Measurements from ENCODE around the gene RRAS2.

Gene RRAS2

DNA sequence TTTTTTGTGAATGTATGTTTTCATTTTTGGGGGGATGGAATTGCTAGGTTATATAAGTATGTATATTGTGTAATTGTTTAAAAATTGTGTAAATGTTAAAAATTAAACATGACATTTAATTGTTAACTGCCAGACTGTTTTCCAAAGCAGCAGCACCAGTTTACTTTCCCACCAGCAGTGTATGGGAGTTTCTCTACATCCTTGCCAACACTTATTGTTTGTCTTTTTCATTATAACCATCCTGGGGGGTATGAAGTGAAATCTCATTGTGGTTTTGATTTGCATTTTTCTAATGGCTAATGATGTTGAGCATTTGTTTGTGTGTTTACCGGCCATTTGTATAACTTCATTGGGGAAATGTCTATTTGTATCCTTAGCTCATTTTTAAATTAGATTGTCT lies 31.7 kb upstream of the RRAS2 start:
- in situ Hi-C loops (cut with MboI; ENCODE audit: low pct_unique_long_range_greater_than_20kb, low sequenced_read_pairs, unreplicated experiment) = no loop called here
- TF ChIP-seq, protein P1, sequence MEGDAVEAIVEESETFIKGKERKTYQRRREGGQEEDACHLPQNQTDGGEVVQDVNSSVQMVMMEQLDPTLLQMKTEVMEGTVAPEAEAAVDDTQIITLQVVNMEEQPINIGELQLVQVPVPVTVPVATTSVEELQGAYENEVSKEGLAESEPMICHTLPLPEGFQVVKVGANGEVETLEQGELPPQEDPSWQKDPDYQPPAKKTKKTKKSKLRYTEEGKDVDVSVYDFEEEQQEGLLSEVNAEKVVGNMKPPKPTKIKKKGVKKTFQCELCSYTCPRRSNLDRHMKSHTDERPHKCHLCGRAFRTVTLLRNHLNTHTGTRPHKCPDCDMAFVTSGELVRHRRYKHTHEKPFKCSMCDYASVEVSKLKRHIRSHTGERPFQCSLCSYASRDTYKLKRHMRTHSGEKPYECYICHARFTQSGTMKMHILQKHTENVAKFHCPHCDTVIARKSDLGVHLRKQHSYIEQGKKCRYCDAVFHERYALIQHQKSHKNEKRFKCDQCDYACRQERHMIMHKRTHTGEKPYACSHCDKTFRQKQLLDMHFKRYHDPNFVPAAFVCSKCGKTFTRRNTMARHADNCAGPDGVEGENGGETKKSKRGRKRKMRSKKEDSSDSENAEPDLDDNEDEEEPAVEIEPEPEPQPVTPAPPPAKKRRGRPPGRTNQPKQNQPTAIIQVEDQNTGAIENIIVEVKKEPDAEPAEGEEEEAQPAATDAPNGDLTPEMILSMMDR (IDR thresholded peaks at IDR 0.05; ENCODE audit: extremely low read depth, insufficient read depth, missing control alignments) = no peak

DNA sequence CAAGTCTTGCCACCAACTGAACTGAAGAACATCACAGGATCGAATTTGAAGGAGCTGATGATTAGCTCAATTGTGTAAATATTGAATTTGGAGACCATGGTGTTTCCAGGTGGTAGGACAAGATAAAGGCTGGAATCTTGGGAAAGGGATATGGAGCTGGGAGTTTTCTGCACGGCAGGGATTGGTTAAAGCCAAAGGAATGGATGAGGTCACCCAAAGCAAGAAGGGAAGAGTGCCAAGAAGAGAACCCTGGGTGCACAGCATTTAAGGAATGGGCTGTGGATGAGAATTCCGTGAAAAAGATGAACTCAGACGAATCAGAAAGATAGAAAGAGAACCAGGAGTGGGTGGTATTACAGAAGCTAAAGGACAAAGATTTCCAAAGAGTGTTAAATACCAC lies 29.4 kb upstream of the RRAS2 start:
- in situ Hi-C loops (cut with MboI; ENCODE audit: low pct_unique_long_range_greater_than_20kb, low sequenced_read_pairs, unreplicated experiment) = no loop called here
- TF ChIP-seq, protein P1 (IDR thresholded peaks at IDR 0.05; ENCODE audit: extremely low read depth, insufficient read depth, missing control alignments) = no peak
- no peak for DNase-seq (ENCODE audit: low spot score)

More for the DNA sequence above, 31.7 kb upstream of the RRAS2 start:
- no peak for DNase-seq (ENCODE audit: low spot score)

DNA sequence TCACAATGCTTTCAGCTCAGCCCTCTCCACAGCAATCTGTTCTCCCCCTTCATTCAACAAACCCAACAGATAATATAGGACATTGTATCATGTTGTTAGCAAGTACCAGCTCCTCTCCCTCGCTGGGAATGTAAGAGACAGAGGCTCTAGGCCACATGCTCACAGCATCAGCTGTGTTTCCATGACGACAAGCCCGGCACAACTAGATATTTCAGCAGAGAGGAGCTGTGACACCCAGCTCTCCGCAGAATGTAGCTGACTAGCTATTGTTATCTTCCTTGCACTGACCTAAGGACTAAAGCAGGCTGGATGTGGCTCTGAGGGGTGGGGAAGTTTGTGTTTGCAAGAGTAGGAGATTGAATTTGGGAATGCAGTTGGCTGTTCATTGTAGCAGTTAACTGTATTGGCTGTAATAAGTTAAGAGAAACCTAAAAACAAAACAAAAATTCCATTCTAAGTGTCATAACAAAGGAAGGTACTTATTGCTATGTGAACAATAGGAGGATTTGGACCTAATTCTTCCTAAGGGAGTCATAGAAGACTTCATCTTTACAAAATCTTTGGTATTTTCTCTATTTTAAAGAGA lies 28.0 kb upstream of the RRAS2 start:
- DNase-seq (ENCODE audit: low spot score) = no peak
- in situ Hi-C loops (cut with MboI; ENCODE audit: low pct_unique_long_range_greater_than_20kb, low sequenced_read_pairs, unreplicated experiment) = no loop called here
- TF ChIP-seq, protein P1 (IDR thresholded peaks at IDR 0.05; ENCODE audit: extremely low read depth, insufficient read depth, missing control alignments) = no peak

DNA sequence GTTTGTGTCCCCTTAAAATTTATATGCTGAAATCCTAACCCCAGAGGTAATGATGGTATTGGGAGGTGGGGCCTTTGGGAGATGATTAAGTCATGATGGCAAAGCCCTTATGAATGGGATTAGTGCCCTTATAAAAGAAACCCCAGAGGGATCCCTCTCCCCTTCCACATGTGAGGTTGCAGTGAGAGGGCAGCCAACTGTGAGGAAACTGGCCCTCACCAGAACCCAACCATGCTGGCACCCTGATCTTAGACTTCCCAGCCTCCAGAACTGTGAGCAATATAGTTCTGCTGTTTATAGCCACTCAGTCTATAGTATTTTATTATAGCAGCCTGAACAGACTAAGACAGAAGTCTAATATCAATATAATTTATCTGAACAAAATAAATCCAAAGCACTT lies 27.1 kb upstream of the RRAS2 start:
- in situ Hi-C loops (cut with MboI; ENCODE audit: low pct_unique_long_range_greater_than_20kb, low sequenced_read_pairs, unreplicated experiment) = no loop called here
- TF ChIP-seq, protein P1 (IDR thresholded peaks at IDR 0.05; ENCODE audit: extremely low read depth, insufficient read depth, missing control alignments) = no peak
- DNase-seq (ENCODE audit: low spot score) = no peak

DNA sequence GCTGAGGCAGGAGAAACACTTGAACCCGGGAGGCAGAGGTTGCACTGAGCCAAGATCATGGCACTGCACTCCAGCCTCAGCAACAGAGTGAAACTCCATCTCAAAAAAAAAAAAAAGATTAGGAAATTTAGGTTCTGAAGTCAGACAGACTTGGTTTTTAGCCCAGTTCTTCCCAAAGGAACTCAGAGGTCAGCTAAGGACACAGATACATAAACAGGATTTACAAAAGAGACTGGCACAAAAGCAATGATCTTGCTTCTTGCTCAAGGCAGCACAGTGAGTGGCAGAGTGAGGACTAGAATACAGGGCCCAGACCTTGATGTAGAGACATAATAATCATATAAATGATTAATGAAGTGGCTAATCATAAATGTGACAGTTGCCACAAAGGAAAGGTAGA lies 25.4 kb upstream of the RRAS2 start:
- TF ChIP-seq, protein P1 (IDR thresholded peaks at IDR 0.05; ENCODE audit: extremely low read depth, insufficient read depth, missing control alignments) = no peak
- no peak for DNase-seq (ENCODE audit: low spot score)
- in situ Hi-C loops (cut with MboI; ENCODE audit: low pct_unique_long_range_greater_than_20kb, low sequenced_read_pairs, unreplicated experiment) = no loop called here

DNA sequence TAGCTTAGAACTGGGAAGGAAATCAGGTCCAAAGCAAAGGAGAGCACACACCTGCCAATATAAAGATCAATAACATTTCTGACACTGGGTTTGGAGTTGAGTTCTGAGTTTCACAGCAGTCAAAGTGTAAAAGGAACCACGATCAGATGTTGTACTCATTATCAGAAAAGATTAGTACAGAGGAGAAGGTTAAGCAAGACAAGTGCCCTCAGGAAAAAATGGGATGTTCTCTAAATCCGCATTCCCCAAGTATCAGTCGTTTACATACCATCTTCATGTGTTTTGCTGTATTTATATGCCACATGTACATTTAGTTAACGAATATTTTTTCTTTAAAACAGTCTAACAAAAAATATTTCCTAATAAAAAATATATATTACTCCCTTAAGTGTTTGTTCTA lies 23.0 kb upstream of the RRAS2 start:
- in situ Hi-C loops (cut with MboI; ENCODE audit: low pct_unique_long_range_greater_than_20kb, low sequenced_read_pairs, unreplicated experiment) = no loop called here
- TF ChIP-seq, protein P1 (IDR thresholded peaks at IDR 0.05; ENCODE audit: extremely low read depth, insufficient read depth, missing control alignments) = no peak
- no peak for DNase-seq (ENCODE audit: low spot score)
